NCI-H2107 treated with DMSO at 0.1 percent for 48 hours (cell line): ENCODE data around the gene NLRC5.
"Not testable (repeated sequence)": the region's sequence is repeated elsewhere in the genome, so short reads cannot be mapped to it uniquely, and the experiment has no call there.

Experiments
- DNase-seq: peaks from one replicate; lab custom pipeline; 2025; ENCODE audit not compliant: unreplicated experiment; lab: John Stamatoyannopoulos, UW

Gene NLRC5

DNA sequence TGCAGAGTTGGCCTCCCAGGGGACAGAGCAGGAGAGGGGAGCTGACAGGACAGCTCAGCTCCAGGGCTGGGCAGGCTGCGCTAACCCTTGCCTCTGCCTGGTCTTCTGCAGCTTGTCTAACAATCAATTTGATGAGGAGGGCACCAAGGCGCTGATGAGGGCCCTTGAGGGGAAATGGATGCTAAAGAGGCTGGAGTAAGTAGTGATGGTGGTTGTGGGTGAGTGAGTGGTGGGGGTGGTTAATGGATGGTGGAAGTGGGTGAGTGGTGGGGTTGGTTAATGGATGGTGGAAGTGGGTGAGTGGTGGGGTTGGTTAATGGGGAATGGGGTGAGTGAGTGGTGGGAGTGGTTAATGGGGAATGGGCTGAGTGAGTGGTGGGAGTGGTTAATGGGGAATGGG is 81.1 kb downstream of the NLRC5 start:
- no peak for DNase-seq

DNA sequence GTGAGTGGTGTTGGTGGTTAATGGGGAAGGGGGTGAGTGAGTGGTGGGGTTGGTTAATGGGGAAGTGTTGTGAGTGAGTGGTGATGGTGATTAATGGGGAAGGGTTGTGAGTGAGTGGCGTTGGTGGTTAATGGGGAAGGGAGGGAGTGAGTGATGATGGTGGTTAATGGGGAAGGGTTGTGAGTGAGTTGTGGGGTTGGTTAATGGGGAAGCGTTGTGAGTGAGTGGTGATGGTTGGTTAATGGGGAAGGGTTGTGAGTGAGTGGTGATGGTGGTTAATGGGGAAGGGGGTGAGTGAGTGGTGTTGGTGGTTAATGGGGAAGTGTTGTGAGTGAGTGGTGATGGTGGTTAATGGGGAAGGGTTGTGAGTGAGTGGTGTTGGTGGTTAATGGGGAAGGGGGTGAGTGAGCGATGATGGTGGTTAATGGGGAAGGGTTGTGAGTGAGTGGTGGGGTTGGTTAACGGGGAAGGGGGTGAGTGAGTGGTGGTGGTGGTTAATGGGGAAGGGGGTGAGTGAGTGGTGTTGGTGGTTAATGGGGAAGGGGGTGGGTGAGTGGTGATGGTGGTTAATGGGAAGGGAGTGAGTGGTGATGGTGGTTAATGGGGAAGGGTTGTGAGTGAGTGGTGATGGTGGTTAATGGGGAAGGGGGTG is 81.8 kb downstream of the NLRC5 start:
- not testable (repeated sequence) for DNase-seq

DNA sequence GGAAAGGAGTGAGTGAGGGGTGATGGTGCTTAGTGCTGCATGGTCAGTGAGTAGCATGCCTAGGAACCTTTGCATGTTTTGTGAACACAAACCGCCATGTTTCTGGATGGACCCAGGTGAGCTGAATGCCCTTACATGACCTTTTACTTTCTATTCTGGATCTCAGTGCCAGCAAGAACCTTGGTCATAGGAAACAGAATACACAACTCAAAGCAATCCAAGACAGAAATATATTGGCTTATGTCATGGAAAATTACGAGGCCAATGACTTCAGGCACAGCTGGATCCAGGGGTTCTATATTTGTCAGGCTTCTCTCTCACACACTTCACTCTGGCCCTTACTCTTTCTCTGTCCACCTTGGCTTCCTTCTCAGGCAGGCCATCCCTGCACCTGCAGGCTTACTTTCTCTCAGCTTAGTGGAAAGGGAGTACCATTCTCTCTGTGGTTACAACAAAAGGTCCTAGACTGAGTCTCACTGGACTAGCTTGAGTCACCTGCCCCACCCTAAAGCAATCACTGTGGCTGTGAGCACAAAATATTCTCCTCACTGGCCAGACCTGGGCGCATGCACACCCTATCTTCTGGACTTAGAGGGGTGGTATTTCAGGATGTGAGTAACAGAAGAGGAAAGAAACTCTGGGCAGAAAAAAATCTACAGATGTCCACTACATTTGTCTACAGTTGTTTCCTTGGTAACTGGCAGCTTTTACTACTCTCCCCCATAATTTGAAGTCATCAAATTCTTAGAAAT is 82.7 kb downstream of the NLRC5 start:
- DNase-seq = no peak

DNA sequence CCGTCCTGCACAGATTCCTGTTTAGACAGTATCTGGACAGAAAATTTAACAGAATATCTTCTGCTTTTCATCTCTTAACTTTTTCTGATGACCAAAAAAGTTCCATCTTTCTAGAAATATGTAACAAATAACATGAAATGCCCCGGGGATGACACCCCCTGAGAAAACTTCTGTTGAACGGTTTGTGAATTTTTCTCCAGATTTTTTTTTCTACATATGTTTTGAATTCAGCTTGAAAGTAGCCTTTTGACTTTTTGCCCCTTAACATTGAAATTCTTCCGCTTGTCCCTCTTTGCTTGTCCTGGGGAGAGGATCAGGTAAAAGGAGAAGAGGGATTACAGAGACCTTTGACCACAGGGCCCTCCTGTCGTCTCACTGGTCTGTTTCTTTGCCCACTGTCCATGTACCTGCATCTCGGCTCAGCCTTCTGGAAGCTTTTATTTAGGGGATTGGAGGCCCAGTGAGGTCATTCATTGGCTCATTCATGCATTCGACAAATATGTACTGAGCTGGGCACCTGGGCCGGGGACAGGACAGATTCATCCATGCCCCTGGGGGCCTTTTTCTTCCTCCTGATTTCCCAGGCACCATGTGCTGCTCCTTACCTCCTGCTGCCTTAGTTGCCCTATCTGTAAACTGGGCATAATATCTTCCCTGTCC is 83.4 kb downstream of the NLRC5 start:
- DNase-seq = no peak

DNA sequence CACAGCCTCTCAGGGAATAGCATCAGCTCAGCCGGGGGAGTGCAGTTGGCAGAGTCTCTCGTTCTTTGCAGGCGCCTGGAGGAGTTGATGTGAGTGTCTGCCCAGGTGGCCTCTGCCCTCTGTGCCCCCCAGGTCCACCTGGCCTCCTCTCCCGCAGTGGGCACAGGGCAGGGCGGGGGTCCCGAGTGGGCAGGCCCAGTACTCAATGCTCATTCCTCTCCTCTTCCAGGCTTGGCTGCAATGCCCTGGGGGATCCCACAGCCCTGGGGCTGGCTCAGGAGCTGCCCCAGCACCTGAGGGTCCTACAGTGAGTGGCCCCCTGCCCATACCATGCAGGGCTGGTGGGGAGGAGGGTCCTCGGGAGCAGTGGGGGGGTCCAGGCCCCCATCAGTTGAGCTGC is 88.4 kb downstream of the NLRC5 start:
- DNase-seq = no peak

DNA sequence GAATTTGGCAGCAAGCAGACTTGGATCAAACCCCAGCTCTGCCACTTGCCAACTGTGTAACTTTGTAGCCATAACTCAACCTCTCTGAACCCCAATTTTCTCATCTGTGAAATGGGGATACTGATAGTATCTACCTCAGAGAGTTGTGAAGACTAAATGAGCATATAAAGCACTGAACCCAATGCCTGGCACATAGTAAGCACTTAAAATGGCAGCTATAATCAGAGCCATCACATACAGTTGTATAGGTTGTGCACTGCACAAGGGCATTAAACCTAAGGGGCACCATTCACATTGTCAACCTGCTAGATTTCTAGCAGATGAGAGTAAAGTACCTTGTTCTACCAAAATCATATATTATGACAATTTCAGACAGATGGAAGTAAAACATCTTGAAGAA is 92.4 kb downstream of the NLRC5 start:
- DNase-seq = no peak

DNA sequence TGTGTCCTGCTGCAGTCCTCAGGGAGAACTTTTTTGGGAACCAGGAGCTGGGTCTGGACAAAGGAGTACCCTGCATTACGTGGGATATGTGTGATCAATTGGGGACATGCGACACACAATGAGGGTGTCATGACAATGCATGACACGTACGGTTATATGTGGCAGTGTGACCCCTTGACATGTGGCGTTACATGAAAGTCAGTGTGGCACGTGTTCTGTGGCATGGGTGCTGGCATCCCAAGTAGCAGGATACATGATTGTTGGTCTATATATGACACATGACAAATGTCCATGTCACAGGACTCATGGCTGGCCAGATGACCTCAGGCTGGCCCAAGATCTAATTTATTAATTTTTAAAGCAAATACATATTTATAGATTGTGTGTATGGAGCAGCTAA is 93.3 kb downstream of the NLRC5 start:
- no peak for DNase-seq

DNA sequence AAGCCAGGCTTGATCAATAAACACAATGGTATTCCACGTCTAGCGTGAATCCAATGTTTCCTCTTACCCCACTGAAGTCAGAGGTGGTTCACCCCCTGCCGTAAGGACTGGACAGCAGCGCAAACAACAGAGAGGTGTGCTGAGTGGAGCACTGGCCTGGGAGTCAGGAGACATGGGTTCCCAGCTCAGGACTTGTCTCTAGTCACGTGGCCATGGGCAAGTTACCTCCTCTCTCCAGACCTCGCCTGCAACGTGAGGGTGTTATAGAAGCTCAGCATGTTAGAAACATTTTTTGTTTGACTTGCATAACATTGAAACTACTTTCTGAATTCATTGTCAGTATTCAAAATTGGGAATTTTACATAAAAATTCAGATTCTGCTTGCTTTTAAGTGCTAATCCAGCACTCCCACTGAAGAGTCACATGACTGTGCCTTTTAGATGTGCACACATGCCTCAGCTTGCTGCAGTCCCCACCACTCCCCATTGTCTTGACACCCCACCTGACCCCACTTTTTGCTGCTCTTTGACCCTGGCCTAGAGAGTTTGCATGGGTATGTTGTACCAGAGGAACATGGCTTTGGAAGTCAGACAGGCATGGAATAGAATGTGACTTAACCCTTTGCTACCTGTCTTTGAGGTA is 94.2 kb downstream of the NLRC5 start:
- no peak for DNase-seq

DNA sequence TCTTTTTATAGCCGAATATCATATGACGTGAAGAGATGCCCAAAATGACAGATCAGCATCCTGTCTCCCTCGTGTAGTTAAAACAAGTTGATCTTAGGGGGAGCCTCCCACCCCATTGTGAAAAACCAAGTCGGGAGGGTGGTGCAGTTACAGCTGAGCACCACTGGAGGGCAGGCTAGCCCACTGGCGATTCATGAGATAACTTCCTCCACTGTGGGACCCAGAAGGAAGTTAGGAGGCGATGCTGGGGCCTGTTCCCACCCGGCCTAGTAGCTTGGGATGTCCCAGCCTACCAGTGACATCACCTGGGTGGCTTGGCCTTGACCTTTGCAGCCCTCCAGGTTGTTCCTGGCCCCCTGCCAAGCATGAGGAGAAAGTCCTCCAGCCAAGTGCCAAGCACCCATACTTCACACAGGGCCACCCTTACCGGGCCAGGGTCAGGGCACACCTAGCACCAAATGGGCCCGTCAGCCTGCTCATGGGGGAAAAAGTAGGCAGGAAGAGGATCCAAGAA is 95.0 kb downstream of the NLRC5 start:
- peak; percentile 28 for DNase-seq

DNA sequence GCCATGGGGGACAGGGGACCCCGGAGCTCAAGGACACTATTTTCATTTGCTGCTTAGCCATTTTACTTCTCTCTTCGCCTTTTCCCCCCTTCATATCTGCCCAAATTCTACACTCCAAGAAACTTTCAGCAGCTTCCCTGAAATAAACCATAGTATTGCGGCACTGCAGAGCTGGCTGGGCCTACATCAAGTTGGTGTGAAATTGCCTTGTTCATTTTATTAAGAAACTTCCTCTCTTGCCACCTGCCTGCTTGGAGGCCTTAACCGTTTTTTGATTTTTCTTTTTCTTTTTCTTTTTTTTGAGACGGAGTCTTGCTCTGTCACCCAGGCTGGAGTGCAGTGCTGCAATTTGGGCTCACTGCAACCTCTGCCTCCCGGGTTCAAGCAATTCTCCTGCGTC is 95.6 kb downstream of the NLRC5 start:
- no peak for DNase-seq

DNA sequence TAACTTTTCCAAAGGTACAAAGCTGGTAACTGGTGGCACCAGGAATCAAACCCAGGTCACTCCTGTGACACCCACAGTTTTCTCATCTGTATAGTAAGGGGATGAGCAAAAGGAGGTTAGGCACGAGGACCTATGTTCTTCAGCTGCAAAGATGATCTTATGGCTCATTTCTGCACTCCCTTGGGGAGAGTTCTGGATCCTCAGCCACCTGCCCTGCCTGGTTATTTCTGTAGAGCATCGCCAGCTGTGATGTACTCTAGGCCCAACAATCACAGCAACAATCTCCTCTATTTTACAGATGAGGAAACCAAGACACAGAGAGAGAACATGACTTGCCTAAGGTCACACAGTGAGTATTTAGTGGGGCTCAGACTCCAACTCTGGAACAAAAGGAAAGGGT is 97.6 kb downstream of the NLRC5 start:
- no peak for DNase-seq

DNA sequence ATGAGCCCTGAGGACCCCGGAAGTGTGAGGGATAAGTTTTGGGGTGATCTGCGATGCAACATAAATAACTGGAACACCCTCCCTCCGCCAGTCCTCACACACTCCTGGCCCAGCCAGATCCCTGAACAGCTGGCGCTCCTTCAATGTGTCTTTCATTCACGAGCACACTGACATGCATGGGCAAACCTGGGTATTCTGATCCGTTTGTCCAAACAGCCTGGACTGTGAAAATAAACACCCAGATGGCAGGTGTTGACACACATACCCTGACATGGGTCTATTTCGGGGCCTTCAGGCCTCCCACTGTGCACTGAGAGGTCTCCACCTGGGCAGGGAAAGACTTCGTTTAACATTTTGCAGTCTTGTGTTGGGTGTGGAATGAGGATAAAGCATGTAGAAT is 100.0 kb downstream of the NLRC5 start:
- DNase-seq = peak; percentile 54

DNA sequence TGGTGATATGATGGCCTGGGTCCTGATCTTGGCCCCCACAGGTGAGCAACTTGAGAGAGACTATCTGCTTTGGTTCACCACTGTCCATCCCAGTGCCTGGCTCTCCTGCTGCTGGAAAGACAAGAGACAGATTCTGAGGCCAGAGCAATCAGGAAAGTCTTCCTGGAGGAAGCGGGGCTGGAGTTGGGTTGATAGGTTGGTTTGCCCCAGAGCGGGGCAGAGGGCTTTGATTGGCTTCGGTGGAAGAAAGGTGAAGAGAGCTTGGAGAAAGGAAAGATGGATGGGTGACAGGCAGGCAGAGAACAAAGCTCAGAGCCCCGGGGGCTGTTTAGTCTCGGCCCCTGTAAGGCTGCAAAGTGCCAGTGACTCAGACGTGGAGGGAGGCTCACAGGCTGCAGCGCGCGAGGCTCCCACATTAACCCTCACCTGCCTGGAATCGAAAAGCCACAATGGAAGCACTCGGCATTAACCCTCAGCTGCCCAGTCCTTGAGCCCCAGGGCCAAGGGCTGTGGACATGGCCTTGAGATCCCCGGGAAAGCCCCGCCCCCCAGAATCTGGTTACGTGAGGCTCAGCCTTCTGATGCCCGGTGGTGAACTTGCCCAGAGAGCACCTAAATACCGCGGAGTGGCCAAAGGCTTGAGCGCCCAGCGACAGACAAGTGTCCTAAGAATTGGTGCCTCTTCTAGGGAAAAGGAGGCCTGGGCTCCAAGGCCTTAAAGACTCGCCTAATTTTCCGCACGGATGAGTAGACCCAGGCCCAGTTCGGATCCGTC is 102.0 kb downstream of the NLRC5 start:
- no peak for DNase-seq

DNA sequence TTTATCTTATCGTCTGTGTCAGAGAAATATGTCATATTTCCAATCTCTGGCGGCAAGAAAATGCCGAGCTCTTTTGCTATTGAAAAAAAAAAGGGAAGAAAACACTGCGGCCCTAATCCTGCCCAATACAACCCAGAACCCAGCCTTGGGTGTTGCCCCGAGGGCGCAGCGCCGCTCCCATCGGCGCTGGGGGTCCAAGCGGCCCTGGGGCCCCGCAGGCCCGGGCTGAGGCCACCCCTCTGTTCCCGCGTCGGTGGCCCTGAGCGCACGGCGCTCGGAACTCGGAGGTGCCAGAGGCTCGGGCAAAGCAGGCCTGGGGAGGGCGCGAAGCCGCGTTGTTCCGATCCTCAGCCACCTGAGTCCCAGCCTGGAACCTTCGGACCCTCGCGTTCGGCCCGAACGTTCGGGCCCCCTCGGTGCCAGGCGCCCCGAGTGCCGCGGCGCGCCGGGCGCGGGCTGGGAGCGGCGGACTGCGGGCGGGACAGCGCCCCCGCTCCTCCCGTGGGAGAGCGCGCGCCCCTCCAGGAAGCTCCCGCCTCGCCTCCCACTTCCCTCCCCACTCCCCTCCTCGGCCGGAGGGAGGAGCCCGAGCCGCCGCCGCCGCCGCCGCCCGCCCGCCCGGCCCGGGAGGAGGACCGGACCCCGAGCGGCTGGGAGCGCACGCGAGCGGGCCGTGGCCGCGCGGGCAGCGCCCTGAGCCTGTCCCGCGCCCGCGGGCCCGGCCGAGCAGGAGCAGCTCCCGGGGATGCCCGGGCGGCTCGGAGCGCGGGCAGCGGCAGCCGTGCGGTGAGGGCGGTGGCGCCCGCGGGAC is 102.8 kb downstream of the NLRC5 start, which contains the start of gene CPNE2:
Gene CPNE2, plus strand, starts transcription at position 609 of the 811 bp plus-strand sequence. CDS start 18,160 bp downstream, outside the sequence.
- DNase-seq = no peak

DNA sequence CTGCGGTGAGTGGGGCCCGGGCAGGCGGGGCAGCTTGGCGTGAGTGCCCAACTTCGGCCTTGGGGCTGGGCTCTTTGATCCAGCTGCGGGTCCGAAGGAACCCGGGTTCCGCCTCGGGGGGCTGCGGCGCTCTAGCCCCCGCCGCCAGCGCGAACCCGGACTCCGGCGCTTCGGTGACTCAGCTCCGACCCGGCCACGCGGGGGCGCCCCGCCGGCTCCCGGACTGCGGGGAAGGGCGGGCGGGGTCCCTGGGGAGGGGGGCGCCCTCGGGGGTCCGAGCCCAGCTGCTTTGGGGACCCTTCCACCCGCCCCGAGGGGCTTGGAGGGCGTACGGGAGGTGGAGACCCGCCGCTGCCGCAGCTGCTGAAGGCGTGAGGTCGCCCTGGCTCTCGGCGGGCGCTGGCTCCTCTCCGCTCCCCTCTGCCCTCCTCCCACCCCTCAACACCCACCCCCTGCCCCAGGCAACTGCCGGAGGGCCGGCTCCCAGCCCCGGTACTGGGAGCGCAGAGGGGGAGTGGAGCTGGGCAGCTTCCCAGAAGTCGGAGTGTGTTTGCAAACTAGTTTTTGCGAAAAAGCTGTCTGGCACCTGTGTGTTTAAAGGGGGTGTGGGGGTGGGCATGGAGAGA is 103.5 kb downstream of the NLRC5 start:
- DNase-seq = no peak

DNA sequence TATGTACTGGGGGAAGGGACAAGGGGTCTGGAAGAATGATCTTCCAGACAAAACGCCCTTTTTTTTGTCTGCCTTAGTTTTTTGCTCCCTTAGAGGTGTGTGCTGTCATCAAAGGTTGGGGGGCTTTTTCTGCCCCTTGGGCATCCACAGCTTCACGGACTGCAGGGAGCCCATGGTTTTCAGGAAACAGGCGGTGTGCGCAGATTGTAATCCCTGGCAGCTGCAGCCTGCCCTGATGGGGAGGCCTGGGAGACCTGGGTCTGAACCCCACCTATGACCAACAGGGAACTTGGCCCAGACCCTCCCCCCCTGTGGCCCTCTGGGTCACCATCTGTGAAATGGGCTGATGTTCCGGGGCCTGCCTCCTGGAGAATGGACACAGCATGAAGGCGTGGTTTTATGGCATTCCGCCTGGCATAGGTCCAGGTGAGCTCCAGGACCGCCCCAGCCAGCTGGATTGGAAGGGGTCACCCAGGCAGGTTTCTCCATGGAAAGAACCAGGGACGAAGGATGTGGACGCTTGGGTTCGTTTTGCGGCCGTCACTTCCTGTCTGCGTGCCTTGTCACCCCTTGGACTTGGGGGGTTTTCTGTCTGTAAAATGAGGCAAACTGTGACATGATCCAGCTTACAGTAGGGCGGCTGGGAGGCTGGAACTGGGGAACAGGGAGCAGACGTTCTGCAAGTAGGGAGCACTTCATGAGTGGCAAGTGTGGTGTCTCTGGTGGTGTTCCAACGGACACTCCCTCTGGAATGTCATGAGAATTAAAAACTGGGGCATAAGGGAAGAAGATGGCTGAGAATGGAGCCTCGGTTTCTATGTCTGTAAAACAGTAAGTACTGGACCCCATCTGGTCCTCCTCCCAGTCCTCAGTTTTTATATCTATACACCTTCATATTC is 104.6 kb downstream of the NLRC5 start:
- DNase-seq = no peak

DNA sequence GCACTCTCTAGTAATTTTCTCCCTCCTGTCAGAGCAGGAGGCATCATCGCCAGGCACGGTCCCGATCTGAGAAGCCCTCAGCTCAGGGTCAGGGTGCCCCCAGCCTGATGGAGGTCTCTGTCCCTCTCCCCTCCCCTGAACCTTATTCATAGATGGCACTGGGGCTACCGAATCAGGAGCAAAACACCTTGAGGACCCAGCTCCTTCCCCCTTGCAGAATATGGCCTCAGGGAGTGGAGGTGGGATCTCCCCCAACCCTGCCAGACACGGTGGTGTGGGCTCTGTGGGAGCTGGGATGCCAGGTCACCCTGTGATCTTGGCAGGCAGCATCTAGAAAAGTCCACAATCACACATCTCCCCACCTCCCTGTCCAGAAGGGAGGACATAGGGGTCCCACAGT is 105.6 kb downstream of the NLRC5 start:
- no peak for DNase-seq

DNA sequence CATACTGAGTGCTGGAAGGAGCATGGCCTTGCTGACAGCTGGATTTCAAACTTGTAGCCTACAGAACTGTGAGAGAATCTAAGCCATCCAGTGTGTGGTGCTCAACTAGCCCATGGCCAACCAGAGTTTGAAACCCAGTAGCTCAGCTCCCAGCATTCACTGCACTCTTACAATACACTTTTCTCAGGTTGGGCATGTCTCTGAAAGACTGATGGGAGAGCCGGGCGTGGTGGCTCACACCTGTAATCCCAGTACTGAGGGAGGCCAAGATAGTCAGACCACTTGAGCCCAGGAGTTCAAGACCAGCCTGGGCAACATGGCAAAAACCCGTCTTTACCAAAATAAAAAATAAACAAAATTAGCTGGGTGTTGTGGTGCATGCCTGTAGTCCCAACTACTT is 106.8 kb downstream of the NLRC5 start:
- no peak for DNase-seq
